WTC11 (cell line): ENCODE measurements around the gene DPP8. TPM values are rescaled to one million over a fixed set of nuclear protein-coding genes. Genes with fewer than 3 reads are reported as not detected.

Experiments
- ATAC-seq: fragments of 200-7000 bp; cut with Tn5 transposase; 2 replicates; pipeline ENCODE4 v1.10.0; 2021; ENCODE audit warnings: mild to moderate bottlenecking, moderate library complexity
- CTCF ChIA-PET: fragments of 300-600 bp; sonication (Branson Sonifier 250); formaldehyde crosslinking; loops from one replicate; lab custom pipeline; 2021; ENCODE audit warnings: antibody characterized with exemption; lab: Charles Lee
- POLR2A ChIA-PET: fragments of 350-600 bp; sonication (Branson Sonifier 250); formaldehyde crosslinking; loops from one replicate; lab custom pipeline; 2021; ENCODE audit warnings: antibody characterized with exemption; lab: Charles Lee
- DNase-seq: peaks from one replicate; pipeline ENCODE4 v3.0.0; 2021; ENCODE audit warnings: low spot score
- H3K27ac Mint-ChIP-seq: 2 replicates; pipeline ENCODE4 v1.8.0; 2021; ENCODE audit warnings: mixed read lengths
- H3K27me3 Mint-ChIP-seq: 2 replicates; pipeline ENCODE4 v1.8.0; 2021; ENCODE audit warnings: low read depth, mild to moderate bottlenecking, moderate library complexity, mixed read lengths
- H3K36me3 Mint-ChIP-seq: 2 replicates; pipeline ENCODE4 v1.8.0; 2021; ENCODE audit warnings: mixed read lengths
- H3K4me1 Mint-ChIP-seq: 2 replicates; pipeline ENCODE4 v1.8.0; 2022; ENCODE audit warnings: mixed read lengths
- H3K4me3 Mint-ChIP-seq: 2 replicates; pipeline ENCODE4 v1.8.0; 2021; ENCODE audit warnings: mild to moderate bottlenecking, moderate library complexity, mixed read lengths
- H3K9me3 Mint-ChIP-seq: 2 replicates; pipeline ENCODE4 v1.8.0; 2021; ENCODE audit warnings: mixed read lengths
- CBFB ChIP-seq: sonication (generic); formaldehyde crosslinking; IDR thresholded peaks from 2 replicates; pipeline ENCODE4 v1.8.1; 2022; ENCODE audit warnings: mild to moderate bottlenecking, low read depth, missing genetic modification reagents
- ESRRA ChIP-seq: sonication (generic); formaldehyde crosslinking; IDR thresholded peaks from 2 replicates; pipeline ENCODE4 v1.8.1; 2022; ENCODE audit warnings: mild to moderate bottlenecking, missing genetic modification reagents, borderline replicate concordance
- FOXJ3 ChIP-seq: sonication (generic); formaldehyde crosslinking; IDR thresholded peaks from 2 replicates; pipeline ENCODE4 v1.9.0; 2021; ENCODE audit warnings: missing genetic modification reagents, mild to moderate bottlenecking, borderline replicate concordance
- GABPB1 ChIP-seq: sonication (generic); formaldehyde crosslinking; IDR thresholded peaks from 2 replicates; pipeline ENCODE4 v1.8.1; 2023; ENCODE audit warnings: mild to moderate bottlenecking, missing genetic modification reagents
- MYBL2 ChIP-seq: sonication (generic); formaldehyde crosslinking; IDR thresholded peaks from 2 replicates; pipeline ENCODE4 v1.8.1; 2023; ENCODE audit warnings: mild to moderate bottlenecking, moderate library complexity, missing genetic modification reagents
- NFE2L1 ChIP-seq: sonication (generic); formaldehyde crosslinking; IDR thresholded peaks from 2 replicates; pipeline ENCODE4 v1.8.1; 2023; ENCODE audit warnings: missing genetic modification reagents
- NR1H2 ChIP-seq: sonication (generic); formaldehyde crosslinking; IDR thresholded peaks from 2 replicates; pipeline ENCODE4 v1.9.0; 2021; ENCODE audit warnings: mild to moderate bottlenecking, moderate library complexity, missing genetic modification reagents
- NR2C2 ChIP-seq: sonication (generic); formaldehyde crosslinking; IDR thresholded peaks from 2 replicates; pipeline ENCODE4 v1.8.0; 2022; ENCODE audit warnings: mild to moderate bottlenecking, missing genetic modification reagents
- NR3C1 ChIP-seq: sonication (generic); formaldehyde crosslinking; conservative IDR thresholded peaks from 2 replicates; pipeline ENCODE4 v1.8.1; 2023; ENCODE audit warnings: low read depth, mild to moderate bottlenecking, missing genetic modification reagents
- TP53 ChIP-seq: sonication (generic); formaldehyde crosslinking; IDR thresholded peaks from 2 replicates; pipeline ENCODE4 v1.8.1; 2023; ENCODE audit warnings: mild to moderate bottlenecking, missing genetic modification reagents
- ZNF121 ChIP-seq: sonication (generic); formaldehyde crosslinking; IDR thresholded peaks from 2 replicates; pipeline ENCODE4 v1.8.0; 2023; ENCODE audit warnings: missing genetic modification reagents
- ZNF219 ChIP-seq: sonication (generic); formaldehyde crosslinking; IDR thresholded peaks from 2 replicates; pipeline ENCODE4 v1.8.0; 2023; ENCODE audit warnings: missing genetic modification reagents, mild to moderate bottlenecking, borderline replicate concordance
- ZNF263 ChIP-seq: sonication (generic); formaldehyde crosslinking; IDR thresholded peaks from 2 replicates; pipeline ENCODE4 v1.8.1; 2022; ENCODE audit warnings: low read depth, mild to moderate bottlenecking, moderate library complexity, missing genetic modification reagents
- ZNF423 ChIP-seq: fragments of 250-450 bp; sonication (Bioruptor Pico); IDR thresholded peaks from 2 replicates; pipeline ENCODE4 v2.1.2; 2022; ENCODE audit warnings: mild to moderate bottlenecking, moderate library complexity
- total RNA-seq: library from RNA; stranded (reverse); gene quantifications from 3 replicates; pipeline ENCODE4 v1.2.3, GENCODE V29; 2021
- TF ChIP-seq, protein P1 (sequence below): sonication (generic); formaldehyde crosslinking; IDR thresholded peaks from 2 replicates; pipeline ENCODE4 v1.8.1; 2022; ENCODE audit warnings: low read depth, mild to moderate bottlenecking, moderate library complexity, missing genetic modification reagents, borderline replicate concordance
- TF ChIP-seq, protein P2 (sequence below): fragments of 250-450 bp; sonication (Bioruptor Pico); IDR thresholded peaks from 2 replicates; pipeline ENCODE4 v1.9.0; 2021; ENCODE audit warnings: mild to moderate bottlenecking
- TF ChIP-seq, protein P3 (sequence below): sonication (generic); formaldehyde crosslinking; IDR thresholded peaks from 2 replicates; pipeline ENCODE4 v1.8.1; 2023; ENCODE audit warnings: mild to moderate bottlenecking, missing genetic modification reagents
- TF ChIP-seq, protein P4 (sequence below): sonication (generic); formaldehyde crosslinking; IDR thresholded peaks from 2 replicates; pipeline ENCODE4 v1.8.1; 2023; ENCODE audit warnings: mild to moderate bottlenecking, missing genetic modification reagents, moderate library complexity
- TF ChIP-seq, protein P5 (sequence below): fragments of 200-600 bp; IDR thresholded peaks from 2 replicates; pipeline ENCODE4 v1.8.0; 2022; ENCODE audit warnings: antibody characterized with exemption
- TF ChIP-seq, protein P6 (sequence below): sonication (generic); formaldehyde crosslinking; IDR thresholded peaks from 2 replicates; pipeline ENCODE4 v1.8.0; 2022; ENCODE audit warnings: mild to moderate bottlenecking, missing genetic modification reagents
- TF ChIP-seq, protein P7 (sequence below): fragments of 250-450 bp; sonication (Bioruptor Pico); IDR thresholded peaks from 2 replicates; pipeline ENCODE4 v1.9.0; 2021; ENCODE audit warnings: moderate library complexity, mild to moderate bottlenecking, inconsistent platforms, borderline replicate concordance
- TF ChIP-seq, protein P8 (sequence below): sonication (generic); formaldehyde crosslinking; conservative IDR thresholded peaks from 2 replicates; pipeline ENCODE4 v1.8.1; 2022; ENCODE audit warnings: mild to moderate bottlenecking, missing genetic modification reagents

DPP8 gene
- total RNA-seq, 1 experiment from 2014 or later = 31.9 TPM

DNA sequence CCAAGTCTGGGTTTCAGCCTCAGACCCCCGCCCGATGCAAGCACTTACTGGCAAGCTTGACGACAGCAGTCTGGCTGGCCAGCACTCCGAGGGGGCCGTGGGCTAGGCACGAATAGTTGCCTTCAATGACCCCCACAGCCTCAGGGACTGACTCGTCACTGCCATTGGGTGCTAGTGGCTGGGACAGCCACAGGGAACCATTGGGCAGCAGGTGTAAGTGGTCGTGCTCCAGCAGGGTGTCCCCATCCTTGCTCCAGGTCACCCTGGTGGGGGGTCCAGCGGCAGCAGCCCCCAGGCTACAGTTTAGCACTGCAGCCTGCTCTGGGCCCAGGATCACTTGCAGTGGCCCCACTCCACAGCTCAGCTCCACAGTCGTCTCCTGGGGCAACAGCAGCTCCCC is 106.5 kb downstream of the DPP8 start:
- Mint-ChIP-seq H3K9me3 (no peaks in the 10 kb centered on the region), H3K36me3 (no peaks in the 10 kb centered on the region; the same call in 1 of the 2 replicates), H3K27me3 (no peaks in the 10 kb centered on the region), H3K4me1 (peaks cover 65% of the 10 kb centered on the region), H3K27ac (peak overlapping the region; percentile 26; the same call in 1 of the 2 replicates), H3K4me3 (no peak overlapping the region)
- TF ChIP-seq NR2C2 (CRISPR knock-in tag) (no peak), ZNF121 (0 out of 2 replicates have a peak, but pooled peaks have one; percentile 19), TP53 (CRISPR knock-in tag) (no peak), ZNF219 (no peak), MYBL2 (no peak)
- TF ChIP-seq, protein P1, sequence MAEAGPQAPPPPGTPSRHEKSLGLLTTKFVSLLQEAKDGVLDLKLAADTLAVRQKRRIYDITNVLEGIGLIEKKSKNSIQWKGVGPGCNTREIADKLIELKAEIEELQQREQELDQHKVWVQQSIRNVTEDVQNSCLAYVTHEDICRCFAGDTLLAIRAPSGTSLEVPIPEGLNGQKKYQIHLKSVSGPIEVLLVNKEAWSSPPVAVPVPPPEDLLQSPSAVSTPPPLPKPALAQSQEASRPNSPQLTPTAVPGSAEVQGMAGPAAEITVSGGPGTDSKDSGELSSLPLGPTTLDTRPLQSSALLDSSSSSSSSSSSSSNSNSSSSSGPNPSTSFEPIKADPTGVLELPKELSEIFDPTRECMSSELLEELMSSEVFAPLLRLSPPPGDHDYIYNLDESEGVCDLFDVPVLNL (CRISPR knock-in tag) = no peak
- TF ChIP-seq, protein P2, sequence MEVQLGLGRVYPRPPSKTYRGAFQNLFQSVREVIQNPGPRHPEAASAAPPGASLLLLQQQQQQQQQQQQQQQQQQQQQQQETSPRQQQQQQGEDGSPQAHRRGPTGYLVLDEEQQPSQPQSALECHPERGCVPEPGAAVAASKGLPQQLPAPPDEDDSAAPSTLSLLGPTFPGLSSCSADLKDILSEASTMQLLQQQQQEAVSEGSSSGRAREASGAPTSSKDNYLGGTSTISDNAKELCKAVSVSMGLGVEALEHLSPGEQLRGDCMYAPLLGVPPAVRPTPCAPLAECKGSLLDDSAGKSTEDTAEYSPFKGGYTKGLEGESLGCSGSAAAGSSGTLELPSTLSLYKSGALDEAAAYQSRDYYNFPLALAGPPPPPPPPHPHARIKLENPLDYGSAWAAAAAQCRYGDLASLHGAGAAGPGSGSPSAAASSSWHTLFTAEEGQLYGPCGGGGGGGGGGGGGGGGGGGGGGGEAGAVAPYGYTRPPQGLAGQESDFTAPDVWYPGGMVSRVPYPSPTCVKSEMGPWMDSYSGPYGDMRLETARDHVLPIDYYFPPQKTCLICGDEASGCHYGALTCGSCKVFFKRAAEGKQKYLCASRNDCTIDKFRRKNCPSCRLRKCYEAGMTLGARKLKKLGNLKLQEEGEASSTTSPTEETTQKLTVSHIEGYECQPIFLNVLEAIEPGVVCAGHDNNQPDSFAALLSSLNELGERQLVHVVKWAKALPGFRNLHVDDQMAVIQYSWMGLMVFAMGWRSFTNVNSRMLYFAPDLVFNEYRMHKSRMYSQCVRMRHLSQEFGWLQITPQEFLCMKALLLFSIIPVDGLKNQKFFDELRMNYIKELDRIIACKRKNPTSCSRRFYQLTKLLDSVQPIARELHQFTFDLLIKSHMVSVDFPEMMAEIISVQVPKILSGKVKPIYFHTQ (CRISPR knock-in tag) = no peak
- TF ChIP-seq, protein P3, sequence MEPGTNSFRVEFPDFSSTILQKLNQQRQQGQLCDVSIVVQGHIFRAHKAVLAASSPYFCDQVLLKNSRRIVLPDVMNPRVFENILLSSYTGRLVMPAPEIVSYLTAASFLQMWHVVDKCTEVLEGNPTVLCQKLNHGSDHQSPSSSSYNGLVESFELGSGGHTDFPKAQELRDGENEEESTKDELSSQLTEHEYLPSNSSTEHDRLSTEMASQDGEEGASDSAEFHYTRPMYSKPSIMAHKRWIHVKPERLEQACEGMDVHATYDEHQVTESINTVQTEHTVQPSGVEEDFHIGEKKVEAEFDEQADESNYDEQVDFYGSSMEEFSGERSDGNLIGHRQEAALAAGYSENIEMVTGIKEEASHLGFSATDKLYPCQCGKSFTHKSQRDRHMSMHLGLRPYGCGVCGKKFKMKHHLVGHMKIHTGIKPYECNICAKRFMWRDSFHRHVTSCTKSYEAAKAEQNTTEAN (CRISPR knock-in tag) = no peak
- ChIA-PET POLR2A (interaction anchor here (1.8 kb wide), 1 partner anchor 11 kb away, joined by 6 read pairs; no protein-coding TSS in a partner anchor), CTCF (interaction anchor here (1.4 to 1.8 kb wide), 2 partner anchors 10 to 11 kb away, joined by 5 to 11 read pairs; no protein-coding TSS in a partner anchor)
- ATAC-seq (no peak), DNase-seq (no peak)

DNA sequence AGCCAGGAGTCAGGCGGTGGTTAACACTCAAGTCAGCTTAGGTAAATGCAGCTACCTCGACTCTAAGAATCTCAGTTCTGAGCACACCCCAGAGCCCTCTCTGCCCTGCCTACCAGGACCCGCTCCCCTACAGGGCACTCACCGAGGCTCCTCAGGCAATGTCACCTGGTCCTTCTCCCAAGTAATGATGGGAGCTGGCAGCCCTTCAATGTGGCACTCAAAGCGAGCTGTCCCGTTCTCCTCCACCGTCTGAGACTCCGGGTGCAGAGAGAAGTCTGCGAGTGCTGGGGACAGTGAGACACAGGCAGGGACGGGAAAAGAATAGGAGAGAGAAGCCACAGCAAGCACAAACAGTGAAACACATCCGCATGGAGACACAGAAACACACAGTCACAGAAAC is 107.5 kb downstream of the DPP8 start:
- DNase-seq (no peak), ATAC-seq (no peak)
- H3K27ac Mint-ChIP-seq = peak overlapping the region; percentile 62
- no peaks in the 10 kb centered on the region for H3K27me3 Mint-ChIP-seq
- no peaks in the 10 kb centered on the region; the same call in 1 of the 2 replicates for H3K36me3 Mint-ChIP-seq
- no peaks in the 10 kb centered on the region for H3K9me3 Mint-ChIP-seq
- ChIA-PET CTCF (interaction anchor here (1.4 to 1.8 kb wide), 2 partner anchors 9 to 12 kb away, joined by 5 to 11 read pairs; no protein-coding TSS in a partner anchor), POLR2A (interaction anchor here (1.8 kb wide), 1 partner anchor 12 kb away, joined by 6 read pairs; no protein-coding TSS in a partner anchor)
- TF ChIP-seq, protein P4, sequence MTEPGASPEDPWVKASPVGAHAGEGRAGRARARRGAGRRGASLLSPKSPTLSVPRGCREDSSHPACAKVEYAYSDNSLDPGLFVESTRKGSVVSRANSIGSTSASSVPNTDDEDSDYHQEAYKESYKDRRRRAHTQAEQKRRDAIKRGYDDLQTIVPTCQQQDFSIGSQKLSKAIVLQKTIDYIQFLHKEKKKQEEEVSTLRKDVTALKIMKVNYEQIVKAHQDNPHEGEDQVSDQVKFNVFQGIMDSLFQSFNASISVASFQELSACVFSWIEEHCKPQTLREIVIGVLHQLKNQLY = no peak
- TF ChIP-seq ZNF423 (CRISPR knock-in tag) = no peak
- no peak for TF ChIP-seq FOXJ3 (CRISPR knock-in tag)
- no peak for TF ChIP-seq ESRRA (CRISPR knock-in tag)
- TF ChIP-seq, protein P5, sequence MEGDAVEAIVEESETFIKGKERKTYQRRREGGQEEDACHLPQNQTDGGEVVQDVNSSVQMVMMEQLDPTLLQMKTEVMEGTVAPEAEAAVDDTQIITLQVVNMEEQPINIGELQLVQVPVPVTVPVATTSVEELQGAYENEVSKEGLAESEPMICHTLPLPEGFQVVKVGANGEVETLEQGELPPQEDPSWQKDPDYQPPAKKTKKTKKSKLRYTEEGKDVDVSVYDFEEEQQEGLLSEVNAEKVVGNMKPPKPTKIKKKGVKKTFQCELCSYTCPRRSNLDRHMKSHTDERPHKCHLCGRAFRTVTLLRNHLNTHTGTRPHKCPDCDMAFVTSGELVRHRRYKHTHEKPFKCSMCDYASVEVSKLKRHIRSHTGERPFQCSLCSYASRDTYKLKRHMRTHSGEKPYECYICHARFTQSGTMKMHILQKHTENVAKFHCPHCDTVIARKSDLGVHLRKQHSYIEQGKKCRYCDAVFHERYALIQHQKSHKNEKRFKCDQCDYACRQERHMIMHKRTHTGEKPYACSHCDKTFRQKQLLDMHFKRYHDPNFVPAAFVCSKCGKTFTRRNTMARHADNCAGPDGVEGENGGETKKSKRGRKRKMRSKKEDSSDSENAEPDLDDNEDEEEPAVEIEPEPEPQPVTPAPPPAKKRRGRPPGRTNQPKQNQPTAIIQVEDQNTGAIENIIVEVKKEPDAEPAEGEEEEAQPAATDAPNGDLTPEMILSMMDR = no peak
- TF ChIP-seq, protein P6, sequence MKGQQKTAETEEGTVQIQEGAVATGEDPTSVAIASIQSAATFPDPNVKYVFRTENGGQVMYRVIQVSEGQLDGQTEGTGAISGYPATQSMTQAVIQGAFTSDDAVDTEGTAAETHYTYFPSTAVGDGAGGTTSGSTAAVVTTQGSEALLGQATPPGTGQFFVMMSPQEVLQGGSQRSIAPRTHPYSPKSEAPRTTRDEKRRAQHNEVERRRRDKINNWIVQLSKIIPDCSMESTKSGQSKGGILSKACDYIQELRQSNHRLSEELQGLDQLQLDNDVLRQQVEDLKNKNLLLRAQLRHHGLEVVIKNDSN = no peak
- TF ChIP-seq, protein P7, sequence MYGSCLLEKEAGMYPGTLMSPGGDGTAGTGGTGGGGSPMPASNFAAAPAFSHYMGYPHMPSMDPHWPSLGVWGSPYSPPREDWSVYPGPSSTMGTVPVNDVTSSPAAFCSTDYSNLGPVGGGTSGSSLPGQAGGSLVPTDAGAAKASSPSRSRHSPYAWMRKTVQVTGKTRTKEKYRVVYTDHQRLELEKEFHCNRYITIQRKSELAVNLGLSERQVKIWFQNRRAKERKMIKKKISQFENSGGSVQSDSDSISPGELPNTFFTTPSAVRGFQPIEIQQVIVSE (CRISPR knock-in tag) = no peak
- TF ChIP-seq GABPB1 (CRISPR knock-in tag) = no peak
- no peak for TF ChIP-seq NFE2L1 (CRISPR knock-in tag)
- TF ChIP-seq ZNF263 (CRISPR knock-in tag) = no peak
- TF ChIP-seq CBFB (CRISPR knock-in tag) = no peak
- no peak for TF ChIP-seq NR3C1
- no peak for TF ChIP-seq NR1H2 (CRISPR knock-in tag)
- TF ChIP-seq, protein P8, sequence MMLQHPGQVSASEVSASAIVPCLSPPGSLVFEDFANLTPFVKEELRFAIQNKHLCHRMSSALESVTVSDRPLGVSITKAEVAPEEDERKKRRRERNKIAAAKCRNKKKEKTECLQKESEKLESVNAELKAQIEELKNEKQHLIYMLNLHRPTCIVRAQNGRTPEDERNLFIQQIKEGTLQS (CRISPR knock-in tag) = no peak
- no peak overlapping the region for H3K4me3 Mint-ChIP-seq
- peaks cover 59% of the 10 kb centered on the region for H3K4me1 Mint-ChIP-seq
